UCSD-AML1 (cell line): ENCODE measurements around the gene MBD5.

Source experiments
- DNase-seq: peaks from one replicate; lab custom pipeline; 2025; ENCODE audit not compliant: unreplicated experiment; lab: John Stamatoyannopoulos, UW

The MBD5 gene

DNA sequence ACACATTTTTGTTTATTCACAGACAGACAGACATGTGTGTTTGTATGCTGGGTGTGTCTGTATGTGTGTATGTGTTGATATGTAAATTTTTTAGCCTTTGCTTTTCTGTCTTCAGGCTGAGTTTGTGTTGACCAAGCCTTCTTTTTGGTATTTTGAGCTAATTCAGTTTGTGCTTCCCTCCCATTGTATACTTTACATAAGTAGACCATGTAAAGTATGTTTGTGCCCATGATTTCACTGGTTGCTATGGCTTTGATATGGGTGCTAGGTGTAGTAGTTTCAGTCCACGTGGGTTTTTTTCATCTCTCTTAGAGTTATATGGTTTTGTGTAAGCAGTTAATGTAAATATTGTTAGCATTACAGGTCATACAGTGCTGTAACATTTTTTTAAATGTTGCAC, 494.2 kb downstream of the MBD5 start:
- DNase-seq: no peak

DNA sequence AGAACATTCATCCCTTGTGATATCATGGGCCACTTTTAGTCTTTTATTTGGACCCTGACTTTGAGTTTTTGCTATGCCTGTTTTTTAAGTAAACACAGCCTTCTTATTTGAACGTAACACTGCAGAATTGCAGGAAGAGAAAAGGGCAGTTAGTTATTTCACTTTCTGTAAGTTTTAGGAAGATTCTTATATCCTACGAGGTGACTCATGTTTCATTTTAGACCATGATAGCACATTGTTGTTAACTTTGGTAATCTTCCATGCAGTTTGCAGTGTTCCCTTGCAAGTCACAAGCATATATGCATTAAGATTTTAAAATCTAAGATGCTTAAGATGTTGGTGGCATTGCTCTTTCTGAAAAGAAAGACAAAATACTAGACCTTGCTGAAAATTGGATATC, 495.1 kb downstream of the MBD5 start:
- no peak for DNase-seq

DNA sequence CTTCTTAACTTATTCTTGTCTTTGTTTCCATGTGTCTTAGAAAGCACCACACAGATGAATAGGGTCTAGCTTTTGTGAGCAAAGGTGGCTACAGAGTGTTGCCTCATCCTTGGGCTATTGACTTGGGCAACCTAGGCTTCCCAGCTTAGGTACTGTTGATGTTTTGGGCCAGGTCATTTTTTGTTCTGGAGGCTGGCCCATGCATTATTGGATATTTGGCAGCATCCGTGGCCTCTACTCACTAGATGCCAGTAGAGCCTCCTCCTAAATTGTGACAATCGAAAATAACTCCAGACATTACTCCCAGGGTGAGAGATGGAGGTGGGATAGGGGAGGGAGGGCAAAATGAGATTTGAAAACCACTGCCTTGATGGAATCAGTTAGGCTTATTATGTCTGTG, 496.4 kb downstream of the MBD5 start:
- DNase-seq: no peak

DNA sequence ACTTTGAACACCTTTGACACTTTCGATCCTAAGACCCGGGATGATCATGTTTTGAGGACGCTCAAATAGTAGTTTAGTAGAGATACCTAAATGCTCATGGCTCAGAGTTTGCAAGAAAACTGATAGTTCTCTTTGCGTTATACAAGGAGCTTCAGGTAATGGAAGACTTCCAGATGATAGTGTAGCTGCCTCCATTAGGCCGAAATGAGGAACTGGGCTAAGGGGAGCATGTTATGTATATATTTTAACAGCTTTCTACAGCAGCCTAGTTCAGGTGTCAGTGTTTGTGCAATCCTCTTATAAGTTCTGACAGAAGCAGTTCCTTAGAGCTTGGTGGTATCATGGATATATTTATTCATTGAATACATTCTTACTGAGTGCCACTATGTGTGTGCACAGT, 496.9 kb downstream of the MBD5 start:
- DNase-seq: no peak

DNA sequence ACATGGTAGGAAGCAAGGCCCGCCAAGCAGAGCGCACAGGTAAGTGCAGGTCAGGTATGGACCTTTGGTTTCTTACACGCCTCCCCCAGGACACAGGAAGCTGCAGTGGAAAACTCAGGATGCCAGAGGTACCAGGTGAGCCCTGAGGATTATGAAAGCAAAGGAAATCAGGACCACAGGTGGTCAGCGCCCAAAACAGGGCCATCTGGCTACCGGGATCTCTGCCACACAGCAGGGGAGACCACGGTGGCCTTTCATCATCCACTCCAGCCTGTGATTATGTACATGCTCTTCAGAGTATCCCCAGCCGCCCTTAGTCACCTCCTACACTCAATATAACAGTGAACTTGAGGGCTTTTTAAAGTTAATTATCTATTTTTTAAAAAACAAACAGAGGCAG, 498.1 kb downstream of the MBD5 start:
- DNase-seq: no peak

DNA sequence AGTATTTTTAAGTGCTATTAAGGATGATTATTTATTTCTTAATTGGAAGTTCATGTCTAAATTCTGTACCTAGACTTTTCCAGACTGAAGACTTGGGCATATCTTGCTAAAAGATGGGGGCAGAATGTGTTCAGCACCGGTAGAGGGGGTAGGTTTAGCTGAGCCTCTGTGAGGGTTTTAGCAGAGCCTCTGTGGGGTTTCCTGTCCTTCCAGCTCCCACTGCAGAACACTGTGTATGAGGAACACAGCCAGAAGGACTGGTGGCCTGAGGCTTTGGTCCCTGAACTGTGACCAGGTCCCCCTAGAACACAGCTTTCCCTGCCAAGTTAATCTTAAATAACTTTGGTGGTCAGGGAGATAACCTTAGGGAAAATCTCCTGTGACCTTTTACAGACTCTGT, 500.3 kb downstream of the MBD5 start:
- DNase-seq: peak; percentile 24

DNA sequence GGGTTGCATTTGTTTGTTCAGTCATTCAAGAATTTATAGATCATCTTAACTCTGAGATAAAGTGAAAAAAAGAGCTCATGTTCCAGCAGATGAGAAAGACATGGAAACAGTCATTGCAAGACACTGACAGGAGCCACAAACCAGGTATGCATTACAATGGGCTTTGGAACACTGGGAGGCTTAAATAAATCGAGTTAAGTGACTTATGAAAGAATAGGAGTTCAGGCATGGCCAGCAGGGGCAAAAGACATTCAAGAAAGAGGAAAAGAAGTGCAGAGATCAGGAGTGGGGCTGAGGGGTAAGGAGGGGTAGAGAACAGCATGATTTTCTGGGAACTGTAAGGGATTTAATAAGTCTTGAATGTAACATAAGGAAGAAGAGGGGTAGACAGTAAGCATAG, 502.4 kb downstream of the MBD5 start:
- DNase-seq: no peak

DNA sequence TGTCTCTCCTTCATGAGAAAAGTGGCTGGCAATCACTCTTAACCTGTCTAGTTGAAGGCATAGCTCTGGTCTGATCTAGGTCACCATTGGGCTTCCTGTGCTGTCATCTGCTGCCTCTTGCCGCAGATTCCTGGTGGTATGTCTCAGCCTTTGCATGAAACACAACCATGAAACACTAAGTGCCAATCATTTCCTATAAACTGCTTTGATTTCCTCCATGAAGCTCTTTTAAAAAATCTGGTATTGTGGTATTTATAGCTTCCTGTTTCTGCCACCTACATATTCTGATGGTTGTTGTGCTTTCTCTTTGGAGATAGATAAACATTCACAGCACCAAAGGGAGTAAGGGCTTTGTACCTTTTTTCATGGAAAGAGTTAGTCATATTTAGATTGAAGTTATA, 503.6 kb downstream of the MBD5 start:
- DNase-seq: no peak

DNA sequence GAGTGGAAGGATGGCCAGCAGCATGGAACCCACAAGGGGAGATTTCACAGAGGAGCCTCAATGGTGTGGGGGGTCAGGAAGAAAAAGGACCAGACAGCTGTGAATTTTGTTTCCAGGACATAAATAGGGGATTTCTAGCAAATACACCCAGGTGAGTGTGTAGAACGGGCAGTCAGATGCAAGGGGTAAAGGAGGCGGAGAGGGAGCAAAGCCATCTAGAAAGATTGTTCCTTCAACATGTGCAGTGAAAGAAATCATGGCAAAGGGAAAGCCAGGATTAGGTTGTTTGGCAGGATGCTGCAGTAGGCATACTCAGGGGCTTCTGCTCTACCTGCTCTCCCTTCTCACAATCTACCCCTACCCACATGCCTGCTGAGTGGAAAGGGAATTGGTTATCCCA, 504.2 kb downstream of the MBD5 start:
- DNase-seq: no peak

DNA sequence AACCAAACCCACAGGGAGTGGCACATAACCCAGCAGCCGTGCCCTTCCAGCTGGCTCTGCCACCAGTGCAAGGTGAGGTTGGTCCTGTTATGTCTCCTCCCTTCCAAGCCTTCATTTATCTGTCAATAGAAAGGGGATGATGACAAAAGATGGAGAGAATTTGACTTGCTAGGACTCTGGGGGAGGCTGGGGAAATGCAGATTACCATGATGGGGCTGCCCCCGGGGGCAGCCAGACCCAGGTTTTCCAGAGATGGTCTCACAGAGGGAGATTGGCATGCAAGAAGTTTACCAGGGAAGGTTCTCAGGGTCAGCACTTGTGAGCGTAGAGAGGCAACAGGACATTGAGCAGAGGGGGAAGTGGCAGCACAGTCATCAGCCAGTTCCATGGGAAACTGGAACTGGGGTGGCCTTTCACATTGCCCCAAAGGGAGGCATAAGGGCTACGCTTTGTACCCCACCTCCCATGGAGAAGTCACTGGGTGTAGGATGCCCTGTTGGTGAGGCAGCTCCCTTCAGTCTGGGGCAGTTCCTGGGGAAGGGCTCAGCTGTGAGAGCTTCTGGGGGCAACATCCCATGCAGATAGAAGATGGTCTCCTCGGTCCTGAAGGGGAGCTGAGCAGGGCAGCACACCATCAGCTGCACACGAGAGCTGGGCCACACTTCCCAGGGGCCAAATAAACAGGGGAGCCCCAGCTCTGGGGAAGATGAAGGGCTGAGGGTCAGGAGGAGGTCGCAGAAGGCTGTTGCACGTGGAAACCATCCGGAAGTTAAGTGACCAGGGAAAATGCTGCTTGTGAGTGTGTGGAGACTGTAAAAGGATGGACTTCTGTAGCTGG, 505.8 kb downstream of the MBD5 start:
- no peak for DNase-seq

DNA sequence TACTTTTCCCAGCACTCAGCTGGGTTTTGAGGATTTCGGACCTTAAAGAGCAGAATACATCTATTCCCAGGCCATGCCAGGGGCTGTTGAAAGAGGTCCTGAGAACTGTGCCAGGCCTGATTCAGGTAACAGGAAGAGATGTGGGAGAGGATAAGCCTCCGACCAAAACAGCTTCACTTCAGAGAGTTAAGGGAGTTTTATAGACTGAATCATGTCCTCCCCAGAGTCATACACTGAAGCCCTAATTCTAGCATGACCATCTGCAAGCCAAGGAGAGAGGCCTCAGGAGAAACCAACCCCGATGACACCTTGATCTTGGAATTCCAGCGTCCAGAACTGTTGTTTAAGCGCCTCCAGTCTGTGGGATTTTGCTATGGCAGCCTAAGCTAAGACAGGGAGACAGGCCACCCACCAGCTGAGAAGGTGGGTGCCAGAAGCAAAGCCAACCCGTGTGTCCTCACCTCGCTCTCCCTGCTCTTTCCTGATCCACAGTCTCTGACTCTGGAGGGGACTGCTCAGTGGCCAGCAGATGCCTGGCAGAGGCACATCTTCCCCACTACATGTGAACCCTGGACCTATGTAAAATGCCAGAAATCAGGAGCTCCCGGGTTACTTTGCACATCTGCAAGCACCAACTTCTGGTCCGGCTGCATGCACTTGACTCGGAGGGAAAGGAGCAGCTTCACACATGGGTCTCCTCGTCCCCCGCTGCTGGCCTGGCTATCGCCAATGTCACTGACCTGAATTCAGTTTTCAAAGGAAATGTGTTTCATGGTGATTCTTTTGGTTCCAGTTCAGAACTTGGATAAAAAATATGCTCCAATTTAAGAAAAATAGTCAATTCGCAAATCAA, 506.8 kb downstream of the MBD5 start:
- no peak for DNase-seq

DNA sequence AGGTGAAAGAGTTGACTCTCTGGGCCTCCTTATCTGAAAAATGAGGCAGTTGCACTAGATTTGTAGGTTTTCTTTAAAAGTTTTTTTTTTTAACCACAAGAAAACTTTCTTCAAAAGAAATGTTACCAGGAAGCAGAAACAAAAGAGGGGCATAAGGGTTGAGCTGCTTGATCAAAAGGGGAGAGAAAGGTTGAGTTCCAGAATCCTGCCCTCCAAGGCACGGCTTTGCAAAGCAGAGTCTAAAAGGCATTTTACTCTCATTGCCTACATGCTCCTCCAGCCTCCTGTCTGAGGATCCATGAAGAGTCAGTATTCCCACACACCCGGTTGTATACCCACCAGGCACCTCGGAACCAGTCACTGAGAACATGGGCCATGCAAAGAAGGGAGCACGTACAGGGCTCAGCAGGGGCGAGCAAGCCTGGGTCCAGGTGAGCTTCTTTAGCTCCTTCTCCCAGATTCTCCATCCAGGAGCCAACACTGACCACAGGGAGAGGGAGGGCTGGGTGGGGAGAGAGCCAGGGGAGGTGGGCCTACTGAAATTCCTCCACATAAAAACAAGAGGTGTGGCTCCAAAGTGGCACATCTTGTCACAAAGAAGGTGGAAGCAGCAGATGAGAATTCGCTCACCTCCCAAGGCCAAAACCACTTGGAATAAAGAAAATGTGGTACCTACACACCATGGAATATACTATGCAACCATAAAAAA, 507.6 kb downstream of the MBD5 start:
- no peak for DNase-seq

DNA sequence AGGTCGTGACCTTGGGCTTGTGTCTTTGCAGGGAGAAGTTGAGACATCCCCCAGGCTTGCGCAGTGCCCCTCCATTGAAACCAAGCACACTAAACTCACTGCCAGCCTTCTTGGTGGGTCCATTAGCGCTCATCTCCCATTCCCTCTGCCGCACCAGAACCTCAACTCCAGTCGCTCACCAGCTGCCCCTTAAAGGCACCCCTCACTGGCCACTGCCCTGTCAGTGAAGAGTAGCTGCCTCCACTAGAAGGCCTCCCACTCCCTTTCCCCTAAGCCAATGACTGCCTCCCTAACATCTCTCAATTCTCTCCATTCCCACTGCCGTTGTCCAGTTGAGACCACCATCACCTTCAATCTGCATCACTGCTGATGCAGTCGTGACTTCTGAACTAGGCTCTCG, 508.9 kb downstream of the MBD5 start:
- no peak for DNase-seq

DNA sequence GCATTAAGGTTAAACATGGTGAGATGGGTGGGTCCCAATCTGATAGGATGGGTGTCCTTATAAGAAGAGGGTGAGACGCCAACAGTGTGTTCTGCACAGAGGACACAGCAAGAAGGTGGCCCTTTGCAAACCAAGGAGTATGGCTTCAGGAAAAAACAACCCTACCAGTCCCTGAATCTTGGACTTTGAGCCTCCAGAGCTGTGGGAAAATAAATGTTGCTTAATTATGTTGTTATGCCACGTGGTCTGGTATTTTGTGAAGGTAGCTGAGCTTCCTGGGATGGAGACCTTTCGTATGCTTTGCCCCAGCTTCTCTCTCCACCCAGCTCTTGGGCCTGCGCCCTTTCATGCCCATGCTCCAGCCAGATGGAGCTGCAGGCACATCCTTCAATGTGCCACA, 509.5 kb downstream of the MBD5 start:
- DNase-seq: no peak

DNA sequence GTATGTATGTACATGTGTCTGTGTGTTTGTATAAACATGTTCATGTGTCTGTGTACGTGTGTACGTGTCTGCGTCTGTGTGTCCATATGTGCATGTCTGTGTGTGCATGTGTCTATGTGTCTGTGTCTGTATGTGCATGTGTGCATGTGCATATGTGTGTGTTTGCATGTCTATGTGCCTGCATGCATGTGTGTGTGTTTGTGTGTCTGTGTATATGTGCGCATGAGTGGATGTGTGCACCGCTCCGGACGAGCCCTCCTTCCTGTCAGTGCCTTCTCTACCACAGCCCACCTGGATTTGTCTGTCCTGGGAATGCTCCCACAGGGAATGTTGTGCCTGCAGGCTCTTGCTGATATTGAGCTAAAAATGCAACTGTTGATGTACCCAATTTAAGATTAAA, 510.3 kb downstream of the MBD5 start:
- DNase-seq: no peak

DNA sequence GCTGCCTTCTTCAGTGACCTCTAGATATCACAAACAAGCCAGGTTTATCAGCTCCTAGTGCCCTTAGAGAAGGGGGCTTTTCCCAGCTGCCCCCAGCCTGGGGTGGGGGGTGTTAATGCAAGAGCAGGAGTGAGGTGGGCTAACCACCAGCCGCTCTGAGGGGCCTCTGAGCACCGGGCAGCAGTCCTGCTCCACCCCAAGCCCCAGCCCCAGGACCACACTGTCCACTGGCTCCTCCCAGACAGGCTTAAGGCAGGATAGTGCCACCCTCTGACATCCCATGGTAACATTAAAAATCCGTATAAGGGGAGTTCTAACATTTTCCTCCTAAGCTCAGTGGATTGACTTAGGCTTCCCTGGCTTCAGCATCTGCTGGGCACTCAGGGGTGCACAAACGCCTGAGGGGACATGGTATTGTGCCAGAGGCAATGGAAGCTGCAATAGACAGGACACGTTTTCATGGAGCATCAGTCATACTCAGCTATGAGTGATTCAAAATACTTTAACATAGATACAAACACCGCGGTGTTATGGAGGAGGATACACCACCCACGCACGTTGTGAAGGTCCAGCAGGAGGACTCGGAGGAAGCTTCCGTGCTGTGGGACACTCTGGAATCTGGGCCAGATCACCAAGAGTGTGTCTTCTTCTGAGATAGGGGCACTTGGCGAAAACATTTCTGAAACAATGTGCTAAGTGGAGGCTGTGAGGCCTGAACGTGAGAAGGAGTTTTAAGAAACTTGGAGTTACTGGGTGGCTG, 511.0 kb downstream of the MBD5 start:
- no peak for DNase-seq

DNA sequence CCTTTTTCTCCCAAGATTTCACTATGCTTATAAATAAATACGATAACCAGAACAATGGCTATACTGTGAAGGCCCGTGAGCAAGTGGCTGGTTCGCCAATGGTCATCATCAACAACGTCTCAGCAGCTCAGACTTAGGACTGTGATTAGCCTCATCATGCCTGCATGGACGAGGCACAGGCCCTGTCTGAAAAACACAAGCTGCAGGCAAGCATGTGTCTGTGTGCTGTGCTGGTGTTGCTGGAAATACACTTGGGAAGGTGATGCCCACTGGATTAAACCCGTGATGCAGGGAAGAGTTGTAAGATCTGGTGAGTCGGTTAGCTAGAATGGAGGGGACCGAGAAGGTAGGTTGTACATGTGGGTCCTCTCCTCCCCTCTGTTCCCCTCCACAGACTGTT, 512.1 kb downstream of the MBD5 start:
- DNase-seq: no peak

DNA sequence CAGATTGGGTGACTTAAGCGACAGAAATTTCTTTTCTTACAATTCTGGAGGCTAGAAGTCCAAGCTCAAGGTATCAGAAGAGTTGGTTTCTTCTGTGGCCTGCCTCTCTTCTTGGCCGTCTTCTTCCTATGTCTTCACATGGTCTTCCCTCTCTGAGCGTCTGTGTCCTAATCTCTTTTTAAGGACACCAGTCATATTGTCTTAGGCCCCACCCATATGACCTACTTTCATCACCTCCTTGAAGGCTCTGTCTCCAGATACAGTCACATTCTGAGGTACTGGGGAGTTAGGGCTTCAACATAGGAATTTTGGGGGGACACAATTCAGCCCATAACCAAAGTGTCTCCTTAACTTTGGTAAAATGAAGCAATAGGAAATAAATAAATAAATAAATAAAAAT, 512.8 kb downstream of the MBD5 start:
- DNase-seq: no peak

DNA sequence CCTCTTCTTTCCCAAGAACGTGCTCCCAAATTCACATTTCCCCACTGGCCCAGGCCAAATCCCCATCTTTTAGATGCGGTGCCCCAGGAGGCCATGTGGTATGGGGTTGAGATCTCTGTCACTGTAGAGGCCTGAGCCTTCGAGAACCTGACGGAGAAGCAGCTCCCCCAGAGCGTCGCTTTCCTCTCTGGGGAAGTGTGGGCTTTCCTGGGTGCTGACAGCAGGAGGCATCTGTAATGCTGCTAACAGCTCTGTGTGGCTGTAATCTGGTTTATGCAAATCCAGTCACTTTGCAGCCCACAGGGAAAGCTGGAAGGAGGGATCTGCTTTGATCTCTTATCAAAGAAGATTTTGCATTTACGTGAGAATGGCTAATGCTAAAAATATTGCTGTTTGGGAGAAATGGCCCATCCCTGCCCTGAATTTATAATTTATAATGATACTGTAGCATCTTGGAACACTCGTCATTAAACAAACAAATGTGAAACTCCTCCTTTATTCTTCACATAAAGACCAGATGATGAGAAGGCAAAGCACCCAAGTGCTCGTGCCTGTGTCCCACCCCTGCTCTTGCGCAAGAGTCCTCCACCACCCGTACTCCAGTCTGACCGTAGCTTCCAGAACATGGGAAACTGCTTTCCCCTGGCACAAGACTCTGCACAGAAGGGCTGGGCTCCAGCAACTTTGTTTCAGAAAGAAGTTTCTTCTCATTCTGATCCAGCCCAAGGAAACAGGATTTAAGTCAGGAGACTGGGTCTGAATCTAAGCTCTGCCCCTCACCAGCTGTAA, 513.7 kb downstream of the MBD5 start:
- no peak for DNase-seq

DNA sequence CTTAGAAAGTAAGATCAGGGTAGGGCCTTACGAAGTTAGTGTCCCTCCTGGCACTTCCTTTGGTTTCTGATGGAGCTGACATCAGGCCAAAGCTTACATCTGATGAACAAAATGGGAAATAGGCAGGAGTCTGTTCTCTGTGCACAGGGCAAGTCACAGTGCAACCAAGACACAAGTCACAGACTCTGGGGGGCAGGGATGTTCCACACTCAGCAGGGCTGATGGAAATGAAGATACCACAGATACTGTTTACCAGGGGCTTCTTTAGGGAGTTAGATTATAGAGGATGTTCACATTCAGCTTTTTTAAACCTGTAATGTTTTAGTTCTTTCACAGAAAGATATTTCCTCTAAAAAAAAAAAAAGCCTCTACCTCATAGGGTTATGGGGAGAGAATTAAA, 517.5 kb downstream of the MBD5 start:
- peak; percentile 22 for DNase-seq
